Astrocyte (in vitro differentiated cells and primary cell): ENCODE results near the gene AKTIP. TPM values are rescaled to one million over a fixed set of nuclear protein-coding genes. Genes with fewer than 3 reads are reported as not detected.
A peak's percentile ranks its signal among the peaks of the same experiment; 100 is the strongest.

ENCODE experiments used
- DNase-seq: peaks from one replicate; pipeline ENCODE4 v3.0.0-alpha.2; 2010; ENCODE audit warnings: low read depth
- FAIRE-seq: peaks from 2 replicates; lab custom pipeline; 2011; peaks lifted over from hg19 to GRCh38; lab: Jason Lieb, UNC
- H2AFZ ChIP-seq: 2 replicates; pipeline ENCODE4 v1.6.0; 2012; ENCODE audit warnings: low read depth, low read length, inconsistent platforms
- H3K27ac ChIP-seq: 2 replicates; pipeline ENCODE4 v1.5.1; 2011; ENCODE audit warnings: low read depth, low read length, inconsistent platforms
- H3K27me3 ChIP-seq: 2 replicates; pipeline ENCODE4 v1.6.0; 2011; ENCODE audit warnings: low read length, inconsistent platforms; ENCODE audit not compliant: insufficient read depth
- H3K36me3 ChIP-seq: 2 replicates; pipeline ENCODE4 v1.5.1; 2011; ENCODE audit warnings: low read length, inconsistent platforms; ENCODE audit not compliant: insufficient read depth
- H3K4me1 ChIP-seq: 2 replicates; pipeline ENCODE4 v1.5.1; 2011; ENCODE audit warnings: low read length, inconsistent platforms; ENCODE audit not compliant: insufficient read depth
- H3K4me2 ChIP-seq: 2 replicates; pipeline ENCODE4 v1.6.0; 2012; ENCODE audit warnings: low read length, inconsistent platforms
- H3K4me3 ChIP-seq: 2 replicates; pipeline ENCODE4 v1.5.1; 2011; ENCODE audit warnings: low read depth, mild to moderate bottlenecking, low read length, inconsistent platforms; ENCODE audit not compliant: insufficient read depth
- H3K79me2 ChIP-seq: 2 replicates; pipeline ENCODE4 v1.6.0; 2012; ENCODE audit warnings: mild to moderate bottlenecking, low read length, inconsistent platforms; ENCODE audit not compliant: insufficient read depth
- H3K9ac ChIP-seq: 2 replicates; pipeline ENCODE4 v1.6.0; 2012; ENCODE audit warnings: mild to moderate bottlenecking, low read length, inconsistent platforms
- H3K9me3 ChIP-seq: 2 replicates; pipeline ENCODE4 v1.5.1; 2012; ENCODE audit warnings: low read depth, mild to moderate bottlenecking, low read length, inconsistent platforms; ENCODE audit not compliant: insufficient read depth
- H4K20me1 ChIP-seq: 2 replicates; pipeline ENCODE4 v1.6.0; 2012; ENCODE audit warnings: low read length, inconsistent platforms; ENCODE audit not compliant: insufficient read depth
- H3K27ac Mint-ChIP-seq: one replicate; pipeline ENCODE4 v1.8.0; 2021; ENCODE audit warnings: mild to moderate bottlenecking, mixed read lengths; ENCODE audit not compliant: unreplicated experiment
- H3K27me3 Mint-ChIP-seq: one replicate; pipeline ENCODE4 v1.8.0; 2021; ENCODE audit warnings: low read depth, mixed read lengths; ENCODE audit not compliant: unreplicated experiment
- H3K36me3 Mint-ChIP-seq: one replicate; pipeline ENCODE4 v1.8.0; 2021; ENCODE audit warnings: low read depth, mixed read lengths; ENCODE audit not compliant: unreplicated experiment
- H3K4me1 Mint-ChIP-seq: one replicate; pipeline ENCODE4 v1.8.0; 2021; ENCODE audit warnings: low read depth, mixed read lengths; ENCODE audit not compliant: unreplicated experiment
- H3K4me3 Mint-ChIP-seq: one replicate; pipeline ENCODE4 v1.8.0; 2021; ENCODE audit warnings: mild to moderate bottlenecking, moderate library complexity, mixed read lengths; ENCODE audit not compliant: unreplicated experiment
- H3K9me3 Mint-ChIP-seq: one replicate; pipeline ENCODE4 v1.8.0; 2021; ENCODE audit warnings: mild to moderate bottlenecking, mixed read lengths; ENCODE audit not compliant: unreplicated experiment
- CTCF ChIP-seq: IDR thresholded peaks from 2 replicates; pipeline ENCODE4 v1.5.1; 2011; ENCODE audit warnings: low read depth, mild to moderate bottlenecking, inconsistent platforms, low read length, moderate library complexity; ENCODE audit not compliant: insufficient read depth
- EZH2 ChIP-seq: IDR thresholded peaks from 2 replicates; pipeline ENCODE4 v1.6.1; 2012; ENCODE audit warnings: mild to moderate bottlenecking, low read length, inconsistent platforms; ENCODE audit not compliant: insufficient read depth
- total RNA-seq: library from RNA; stranded (reverse); gene quantifications from 2 replicates; pipeline ENCODE4 v1.2.1, GENCODE V29; 2021

AKTIP gene
- total RNA-seq, 1 donor from 2014 or later: 25.0 TPM

- Histone ChIP-seq H3K27ac (no peak overlapping the region), H3K79me2 (no peaks in the 10 kb centered on the region), H2AFZ (no peak overlapping the region), H4K20me1 (no peaks in the 10 kb centered on the region), H3K4me1 (no peaks in the 10 kb centered on the region), H3K9me3 (no peaks in the 10 kb centered on the region), H3K4me2 (no peak overlapping the region), H3K27me3 (no peaks in the 10 kb centered on the region), H3K36me3 (no peaks in the 10 kb centered on the region), H3K4me3 (no peak overlapping the region), H3K9ac (no peak overlapping the region)
- Mint-ChIP-seq H3K27ac (no peak overlapping the region), H3K4me3 (no peak overlapping the region), H3K27me3 (no peaks in the 10 kb centered on the region), H3K36me3 (no peaks in the 10 kb centered on the region), H3K9me3 (peaks cover 14% of the 10 kb centered on the region), H3K4me1 (no peaks in the 10 kb centered on the region)
- DNase-seq (no peak), FAIRE-seq (no peak)
- no peak for TF ChIP-seq CTCF
- no peak for TF ChIP-seq EZH2
Measured at GRCh38 chr16:53511084-53511402, 8.0 kb upstream of the AKTIP start.

- no peak overlapping the region for H3K27ac ChIP-seq
- Mint-ChIP-seq H3K4me3 (no peak overlapping the region), H3K27ac (no peak overlapping the region), H3K36me3 (no peaks in the 10 kb centered on the region), H3K27me3 (no peaks in the 10 kb centered on the region), H3K9me3 (peaks cover 14% of the 10 kb centered on the region), H3K4me1 (no peaks in the 10 kb centered on the region)
- H3K4me3 ChIP-seq: no peak overlapping the region
- no peaks in the 10 kb centered on the region for H3K9me3 ChIP-seq
- DNase-seq (no peak), FAIRE-seq (no peak)
- TF ChIP-seq EZH2: no peak
- TF ChIP-seq CTCF: no peak
- H3K4me1 ChIP-seq: no peaks in the 10 kb centered on the region
- H3K27me3 ChIP-seq: no peaks in the 10 kb centered on the region
- H3K9ac ChIP-seq: no peak overlapping the region
- H3K79me2 ChIP-seq: no peaks in the 10 kb centered on the region
- H2AFZ ChIP-seq: no peak overlapping the region
- no peaks in the 10 kb centered on the region for H3K36me3 ChIP-seq
- H3K4me2 ChIP-seq: peak overlapping the region; percentile 70
- H4K20me1 ChIP-seq: no peaks in the 10 kb centered on the region
Measured at GRCh38 chr16:53510704-53511070, 7.7 kb upstream of the AKTIP start.

GRCh38 chr16:53509906-53510703 is 7.1 kb upstream of the AKTIP start:
- Histone ChIP-seq H3K4me1 (no peaks in the 10 kb centered on the region), H3K9ac (no peak overlapping the region), H4K20me1 (no peaks in the 10 kb centered on the region), H3K36me3 (no peaks in the 10 kb centered on the region), H3K27ac (no peak overlapping the region), H3K4me3 (no peak overlapping the region), H3K4me2 (peak overlapping the region; percentile 70), H3K27me3 (no peaks in the 10 kb centered on the region), H3K9me3 (no peaks in the 10 kb centered on the region), H3K79me2 (no peaks in the 10 kb centered on the region), H2AFZ (peak overlapping the region; percentile 85)
- Mint-ChIP-seq H3K27ac (no peak overlapping the region), H3K9me3 (peaks cover 12% of the 10 kb centered on the region), H3K27me3 (no peaks in the 10 kb centered on the region), H3K4me3 (no peak overlapping the region), H3K36me3 (no peaks in the 10 kb centered on the region), H3K4me1 (no peaks in the 10 kb centered on the region)
- FAIRE-seq: no peak
- DNase-seq: peak; percentile 20
- no peak for TF ChIP-seq EZH2
- peak; percentile 90 for TF ChIP-seq CTCF
